Measurements from ENCODE around the gene VPS4A.

DNA sequence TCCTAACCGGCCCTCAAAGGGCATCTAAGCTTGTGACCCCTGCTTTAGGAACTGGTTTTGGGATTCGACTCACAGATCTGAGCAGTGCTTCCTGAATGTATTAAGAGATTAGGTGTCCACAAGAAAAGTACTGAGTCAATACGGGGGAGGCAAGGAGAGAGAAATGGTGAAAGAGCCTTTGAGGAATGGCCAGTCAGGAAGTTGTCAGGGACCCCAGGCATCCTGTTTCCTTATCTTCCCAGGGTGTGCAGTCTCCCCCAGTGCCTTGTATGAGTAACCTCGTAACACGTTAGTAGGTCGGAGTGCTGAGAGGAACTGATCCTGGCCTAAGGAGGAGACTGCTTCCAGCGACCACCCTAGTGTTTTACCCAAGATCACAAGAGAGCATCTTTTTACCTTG lies 56.8 kb downstream of the VPS4A start:
- TF ChIP-seq, protein P1, sequence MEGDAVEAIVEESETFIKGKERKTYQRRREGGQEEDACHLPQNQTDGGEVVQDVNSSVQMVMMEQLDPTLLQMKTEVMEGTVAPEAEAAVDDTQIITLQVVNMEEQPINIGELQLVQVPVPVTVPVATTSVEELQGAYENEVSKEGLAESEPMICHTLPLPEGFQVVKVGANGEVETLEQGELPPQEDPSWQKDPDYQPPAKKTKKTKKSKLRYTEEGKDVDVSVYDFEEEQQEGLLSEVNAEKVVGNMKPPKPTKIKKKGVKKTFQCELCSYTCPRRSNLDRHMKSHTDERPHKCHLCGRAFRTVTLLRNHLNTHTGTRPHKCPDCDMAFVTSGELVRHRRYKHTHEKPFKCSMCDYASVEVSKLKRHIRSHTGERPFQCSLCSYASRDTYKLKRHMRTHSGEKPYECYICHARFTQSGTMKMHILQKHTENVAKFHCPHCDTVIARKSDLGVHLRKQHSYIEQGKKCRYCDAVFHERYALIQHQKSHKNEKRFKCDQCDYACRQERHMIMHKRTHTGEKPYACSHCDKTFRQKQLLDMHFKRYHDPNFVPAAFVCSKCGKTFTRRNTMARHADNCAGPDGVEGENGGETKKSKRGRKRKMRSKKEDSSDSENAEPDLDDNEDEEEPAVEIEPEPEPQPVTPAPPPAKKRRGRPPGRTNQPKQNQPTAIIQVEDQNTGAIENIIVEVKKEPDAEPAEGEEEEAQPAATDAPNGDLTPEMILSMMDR (IDR thresholded peaks at IDR 0.05) = no peak
- TF ChIP-seq POLR2A (IDR thresholded peaks at IDR 0.05) = no peak
